Activated CD8-positive, alpha-beta T cell treated with anti-CD3 and anti-CD28 coated beads for 36 hours (primary cell): ENCODE measurements around the gene C17orf114.
A peak's percentile ranks its signal among the peaks of the same experiment; 100 is the strongest.

Experiments
- ATAC-seq: fragments of 200-7000 bp; cut with Tn5 transposase; one replicate; pipeline ENCODE4 v1.10.0; 2021; ENCODE audit warnings: mild to moderate bottlenecking, moderate library complexity
- CTCF ChIA-PET: fragments of 350-600 bp; sonication (Branson Sonifier 250); formaldehyde crosslinking; loops from one replicate; lab custom pipeline; 2021; ENCODE audit warnings: antibody characterized with exemption; lab: Charles Lee
- POLR2A ChIA-PET: fragments of 350-600 bp; sonication (Branson Sonifier 250); formaldehyde crosslinking; loops from one replicate; lab custom pipeline; 2021; ENCODE audit warnings: antibody characterized with exemption; lab: Charles Lee
- DNase-seq: peaks from one replicate; pipeline ENCODE4 v3.0.0-alpha.2; 2020
- H3K27ac Mint-ChIP-seq: one replicate; pipeline ENCODE4 v1.8.0; 2021; ENCODE audit warnings: mild to moderate bottlenecking, mixed read lengths
- H3K27me3 Mint-ChIP-seq: one replicate; pipeline ENCODE4 v1.8.0; 2021; ENCODE audit warnings: mixed read lengths
- H3K36me3 Mint-ChIP-seq: one replicate; pipeline ENCODE4 v1.8.0; 2021; ENCODE audit warnings: low read depth, mixed read lengths
- H3K4me1 Mint-ChIP-seq: one replicate; pipeline ENCODE4 v1.8.0; 2021; ENCODE audit warnings: low read depth, mixed read lengths
- H3K4me3 Mint-ChIP-seq: one replicate; pipeline ENCODE4 v1.8.0; 2021; ENCODE audit warnings: mild to moderate bottlenecking, moderate library complexity, mixed read lengths
- H3K9me3 Mint-ChIP-seq: one replicate; pipeline ENCODE4 v1.8.0; 2021; ENCODE audit warnings: mixed read lengths
- intact Hi-C: fragments of 100-400 bp; cut with micrococcal nuclease; formaldehyde crosslinking; loops from one replicate; pipeline ENCODE4 v1.10.0; 2022
- TF ChIP-seq, protein P1 (sequence below): fragments of 200-600 bp; IDR thresholded peaks from one replicate; pipeline ENCODE4 v1.8.0; 2022; ENCODE audit warnings: antibody characterized with exemption, mild to moderate bottlenecking

Gene C17orf114

DNA sequence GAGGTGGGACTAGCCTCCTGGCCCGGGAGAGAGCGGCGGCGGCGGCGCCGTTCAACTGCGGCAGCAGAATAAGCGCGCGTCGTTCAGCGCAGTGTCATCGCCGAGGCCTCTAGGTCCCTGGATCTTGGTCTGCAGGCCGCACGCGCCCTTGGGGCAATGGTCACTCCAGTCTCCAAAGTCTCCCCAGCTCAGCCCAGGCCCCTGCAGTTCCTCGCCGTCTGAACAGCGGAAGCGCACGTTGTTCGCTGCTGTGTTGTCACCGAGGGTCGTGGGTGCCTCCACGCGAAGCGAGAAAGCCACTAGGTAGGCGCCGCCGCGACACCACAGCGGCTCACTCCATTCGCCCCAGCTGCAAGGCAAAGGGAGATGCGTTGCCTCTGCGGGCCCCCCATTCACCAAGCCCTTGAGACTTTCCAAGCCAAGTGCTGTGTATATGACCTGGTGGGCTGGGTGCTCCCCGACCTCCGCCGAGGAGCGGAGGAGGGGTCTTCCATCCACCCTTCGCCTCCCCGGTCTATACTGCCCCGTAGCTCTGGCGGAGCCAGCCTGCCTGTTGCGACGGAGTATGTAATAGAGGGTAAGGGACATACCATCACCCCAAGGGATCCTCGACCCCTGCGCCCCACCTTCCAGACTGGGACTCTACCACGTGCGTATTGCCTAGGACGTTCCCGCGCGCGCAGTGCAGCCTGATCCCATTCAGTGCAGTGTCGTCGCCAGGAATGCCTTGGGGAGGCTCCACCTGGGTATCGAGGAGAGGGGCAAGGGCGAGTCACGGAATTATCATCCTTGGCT is 16.6 kb downstream of the C17orf114 start:
- intact Hi-C loops, result loop anchor here (5.0 kb wide), 1 partner anchor 97 kb away; no protein-coding TSS in a partner anchor
- Mint-ChIP-seq H3K27me3 (peaks cover 53% of the 10 kb centered on the region), H3K36me3 (no peaks in the 10 kb centered on the region), H3K9me3 (no peaks in the 10 kb centered on the region), H3K27ac (no peak overlapping the region), H3K4me3 (no peak overlapping the region), H3K4me1 (peaks cover 17% of the 10 kb centered on the region)
- TF ChIP-seq, protein P1, sequence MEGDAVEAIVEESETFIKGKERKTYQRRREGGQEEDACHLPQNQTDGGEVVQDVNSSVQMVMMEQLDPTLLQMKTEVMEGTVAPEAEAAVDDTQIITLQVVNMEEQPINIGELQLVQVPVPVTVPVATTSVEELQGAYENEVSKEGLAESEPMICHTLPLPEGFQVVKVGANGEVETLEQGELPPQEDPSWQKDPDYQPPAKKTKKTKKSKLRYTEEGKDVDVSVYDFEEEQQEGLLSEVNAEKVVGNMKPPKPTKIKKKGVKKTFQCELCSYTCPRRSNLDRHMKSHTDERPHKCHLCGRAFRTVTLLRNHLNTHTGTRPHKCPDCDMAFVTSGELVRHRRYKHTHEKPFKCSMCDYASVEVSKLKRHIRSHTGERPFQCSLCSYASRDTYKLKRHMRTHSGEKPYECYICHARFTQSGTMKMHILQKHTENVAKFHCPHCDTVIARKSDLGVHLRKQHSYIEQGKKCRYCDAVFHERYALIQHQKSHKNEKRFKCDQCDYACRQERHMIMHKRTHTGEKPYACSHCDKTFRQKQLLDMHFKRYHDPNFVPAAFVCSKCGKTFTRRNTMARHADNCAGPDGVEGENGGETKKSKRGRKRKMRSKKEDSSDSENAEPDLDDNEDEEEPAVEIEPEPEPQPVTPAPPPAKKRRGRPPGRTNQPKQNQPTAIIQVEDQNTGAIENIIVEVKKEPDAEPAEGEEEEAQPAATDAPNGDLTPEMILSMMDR, result no peak
- no peak for DNase-seq
- CTCF ChIA-PET, result interaction anchor here (1.0 to 1.8 kb wide), 3 partner anchors 96 to 182 kb away, joined by 3 to 7 read pairs (median 3); partner anchors contain the start of gene SPAG7
- POLR2A ChIA-PET, result interaction anchor here (0.9 to 2.0 kb wide), 2 partner anchors 11 to 12 kb away, joined by 3 to 4 read pairs; no protein-coding TSS in a partner anchor
- ATAC-seq, result no peak

DNA sequence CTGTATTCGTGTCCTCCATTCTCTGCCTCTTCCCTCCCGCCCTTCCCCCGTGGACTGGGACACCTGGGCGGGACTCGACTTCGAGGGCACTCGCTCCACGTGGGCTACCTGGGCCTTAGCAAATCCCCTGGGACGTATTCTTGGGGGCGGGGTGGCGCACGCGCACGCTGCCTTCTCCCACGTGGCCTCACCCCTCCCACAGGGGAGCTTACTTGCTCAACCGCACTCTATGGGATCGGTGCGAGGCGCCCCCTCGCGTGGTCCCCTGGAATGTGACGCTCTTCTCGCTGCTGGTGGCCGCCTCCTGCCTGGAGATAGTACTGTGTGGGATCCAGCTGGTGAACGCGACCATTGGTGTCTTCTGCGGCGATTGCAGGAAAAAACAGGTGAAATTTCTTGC is 19.5 kb downstream of the C17orf114 start:
- ChIA-PET CTCF (interaction anchor here (0.6 to 1.4 kb wide), 2 partner anchors 34 to 120 kb away, joined by 3 to 4 read pairs; partner anchors contain the start of gene CHRNE), POLR2A (no interaction called here)
- ATAC-seq (peak; percentile 28), DNase-seq (peak; percentile 31)
- intact Hi-C loops, result no loop called here
- TF ChIP-seq, protein P1, result no peak
- H3K27ac Mint-ChIP-seq, result no peak overlapping the region
- H3K27me3 Mint-ChIP-seq, result peaks cover 46% of the 10 kb centered on the region
- no peak overlapping the region for H3K4me3 Mint-ChIP-seq
- H3K9me3 Mint-ChIP-seq, result no peaks in the 10 kb centered on the region
- peaks cover 15% of the 10 kb centered on the region for H3K4me1 Mint-ChIP-seq
- no peaks in the 10 kb centered on the region for H3K36me3 Mint-ChIP-seq

DNA sequence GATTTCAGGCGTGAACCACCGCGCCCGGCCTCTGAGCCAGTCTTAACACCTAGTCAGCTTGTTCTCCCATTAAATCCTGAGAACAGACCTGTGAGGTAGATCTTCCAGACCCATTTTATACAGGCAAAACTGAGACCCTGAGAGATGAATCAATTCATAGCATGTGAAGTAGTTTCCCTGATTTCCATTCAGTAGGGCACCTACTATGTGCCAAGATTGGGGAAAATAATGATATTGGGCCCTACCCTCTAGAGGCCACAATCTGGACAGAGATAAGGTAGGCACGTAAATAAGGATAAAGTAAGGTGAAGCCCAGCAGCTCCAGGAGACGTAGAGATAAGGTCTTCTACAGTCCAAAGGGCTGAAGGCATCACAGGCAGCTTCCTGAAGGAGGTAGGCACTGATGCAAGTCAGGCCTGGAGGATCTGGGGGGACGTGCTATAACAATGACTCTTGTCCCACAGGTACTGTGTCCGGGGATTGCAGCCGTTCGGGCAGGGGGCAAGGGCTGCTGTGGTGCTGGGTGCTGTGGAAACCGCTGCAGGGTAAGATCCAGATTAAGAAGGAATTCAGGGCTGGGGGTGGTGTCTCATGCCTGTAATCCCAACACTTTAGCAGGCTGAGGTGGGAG is 21.7 kb downstream of the C17orf114 start:
- ChIA-PET CTCF (interaction anchor here (0.6 to 2.1 kb wide), 2 partner anchors 10 to 224 kb away, joined by 4 to 11 read pairs; no protein-coding TSS in a partner anchor), POLR2A (interaction anchor here (0.7 to 0.8 kb wide), 2 partner anchors 10 to 151 kb away, joined by 3 to 4 read pairs; no protein-coding TSS in a partner anchor)
- Mint-ChIP-seq H3K4me3 (no peak overlapping the region), H3K4me1 (peaks cover 3% of the 10 kb centered on the region), H3K27me3 (peaks cover 27% of the 10 kb centered on the region), H3K9me3 (no peaks in the 10 kb centered on the region), H3K27ac (no peak overlapping the region), H3K36me3 (no peaks in the 10 kb centered on the region)
- ATAC-seq (no peak), DNase-seq (no peak)
- intact Hi-C loops, result no loop called here
- TF ChIP-seq, protein P1, result no peak

DNA sequence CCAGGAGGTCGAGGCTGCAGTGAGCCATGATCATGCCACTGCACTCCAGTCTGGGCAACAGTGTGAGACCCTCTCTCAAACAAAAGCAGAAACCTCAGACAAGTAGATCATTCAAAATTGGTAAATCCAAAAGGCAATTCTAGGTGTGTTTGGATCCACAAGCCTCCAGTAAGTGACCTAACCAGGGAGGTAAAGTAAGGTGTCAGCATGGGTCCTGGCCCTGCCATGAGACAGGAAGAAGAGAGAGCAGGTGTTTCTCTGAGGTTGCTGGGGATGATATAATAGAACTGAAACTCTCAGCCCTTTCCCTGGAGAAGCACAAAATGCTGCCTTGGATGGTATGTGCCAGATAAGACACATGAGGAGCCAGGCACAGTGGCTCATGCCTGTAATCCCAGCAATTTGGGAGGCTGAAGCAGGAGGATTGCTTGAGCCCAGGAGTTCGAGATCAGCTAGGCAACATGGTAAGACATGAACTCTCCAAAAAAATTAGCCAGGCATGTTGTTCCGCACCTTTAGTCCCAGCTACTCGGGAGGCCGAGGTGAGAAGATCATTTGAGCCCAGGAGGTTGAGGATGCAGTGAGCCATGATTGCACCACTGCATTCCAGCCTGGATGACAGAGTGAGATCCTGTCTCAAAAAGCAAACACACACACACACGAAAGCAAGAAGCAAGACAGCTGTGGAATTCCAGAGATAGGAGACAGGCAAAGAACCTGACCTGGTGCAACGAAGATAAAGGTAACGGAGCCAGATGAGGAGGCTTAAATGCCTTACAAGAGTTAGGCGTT is 24.0 kb downstream of the C17orf114 start:
- DNase-seq (no peak), ATAC-seq (no peak)
- CTCF ChIA-PET, result interaction anchor here (2.1 kb wide), 1 partner anchor 12 kb away, joined by 11 read pairs; no protein-coding TSS in a partner anchor
- no peaks in the 10 kb centered on the region for H3K4me1 Mint-ChIP-seq
- POLR2A ChIA-PET, result interaction anchor here (1.0 kb wide), 1 partner anchor 21 kb away, joined by 3 read pairs; no protein-coding TSS in a partner anchor
- H3K4me3 Mint-ChIP-seq, result no peak overlapping the region
- no peaks in the 10 kb centered on the region for H3K9me3 Mint-ChIP-seq
- intact Hi-C loops, result no loop called here
- H3K36me3 Mint-ChIP-seq, result no peaks in the 10 kb centered on the region
- peaks cover 12% of the 10 kb centered on the region for H3K27me3 Mint-ChIP-seq
- no peak overlapping the region for H3K27ac Mint-ChIP-seq
- TF ChIP-seq, protein P1, result no peak
